A549 (cell line): ENCODE data around the gene PFAS. TPM values are rescaled to one million over a fixed set of nuclear protein-coding genes. Genes with fewer than 3 reads are reported as not detected.

Source experiments
- ATAC-seq, 2 experiments: fragments of 200-7000 bp in 1 of 2; fragments of >200 bp in 1 of 2; cut with Nextera tagmentation in 1 of 2; cut with Tn5 transposase in 1 of 2; 3 replicates each; pipeline versions ENCODE4 v1.8.0 to v1.9.1; 2018 to 2020; ENCODE audit warnings: mild to moderate bottlenecking in 1 of 2, moderate library complexity in 1 of 2
- CTCF ChIA-PET: fragments of 300-600 bp; sonication (Branson Sonifier 250); formaldehyde crosslinking; extraction: SDS; loops from one replicate; lab custom pipeline; 2021; ENCODE audit warnings: antibody characterized with exemption, inconsistent platforms; lab: Yijun Ruan, JAX
- POLR2A ChIA-PET: fragments of 350-600 bp; formaldehyde crosslinking; extraction: SDS; loops from one replicate; lab custom pipeline; 2021; ENCODE audit warnings: antibody characterized with exemption, inconsistent platforms; lab: Yijun Ruan, JAX
- DNase-seq, 2 experiments: peaks; one replicate each; pipeline versions ENCODE4 v3.0.0 to v3.0.0-alpha.2; 2011 to 2016; ENCODE audit warnings: low read depth in 1 of 2, low spot score in 1 of 2
- FAIRE-seq: peaks from 2 replicates; lab custom pipeline; 2011; peaks lifted over from hg19 to GRCh38; lab: Jason Lieb, UNC
- H3K27ac ChIP-seq, 2 experiments: fragments of >200 bp; sonication (Bioruptor Twin); formaldehyde crosslinking; 3 replicates each; pipeline ENCODE4 v1.5.1; 2016 to 2017
- H3K4me1 ChIP-seq: fragments of >200 bp; sonication (Bioruptor Twin); formaldehyde crosslinking; 3 replicates; pipeline ENCODE4 v1.6.1; 2016
- H3K4me2 ChIP-seq: fragments of >200 bp; sonication (Bioruptor Twin); formaldehyde crosslinking; 3 replicates; pipeline ENCODE4 v1.6.1; 2016
- H3K4me3 ChIP-seq: fragments of >200 bp; sonication (Bioruptor Twin); formaldehyde crosslinking; 3 replicates; pipeline ENCODE4 v1.5.1; 2016
- H3K9me3 ChIP-seq: fragments of >200 bp; sonication (Bioruptor Twin); formaldehyde crosslinking; 3 replicates; pipeline ENCODE4 v1.6.1; 2016
- CBX2 ChIP-seq: fragments of 200-600 bp; sonication (generic); IDR thresholded peaks from 2 replicates; pipeline ENCODE4 v1.6.1; 2016; ENCODE audit warnings: low read depth, mild to moderate bottlenecking, borderline replicate concordance
- CHD2 ChIP-seq: fragments of 150-350 bp; IDR thresholded peaks from 2 replicates; pipeline ENCODE4 v1.6.1; 2014; ENCODE audit warnings: low read length; ENCODE audit not compliant: partially characterized antibody
- CTCF ChIP-seq: fragments of >200 bp; sonication (Bioruptor Twin); formaldehyde crosslinking; IDR thresholded peaks from 3 replicates; pipeline ENCODE4 v1.5.1; 2016
- EHF ChIP-seq: fragments of 250-450 bp; sonication (Bioruptor Pico); IDR thresholded peaks from 2 replicates; pipeline ENCODE4 v1.5.0; 2020; ENCODE audit warnings: mild to moderate bottlenecking
- EHMT2 ChIP-seq: fragments of 200-600 bp; sonication (generic); IDR thresholded peaks from 2 replicates; pipeline ENCODE4 v1.6.1; 2016; ENCODE audit warnings: antibody characterized with exemption, low read depth, mild to moderate bottlenecking, moderate library complexity
- FOXS1 ChIP-seq: fragments of 250-450 bp; sonication (Bioruptor Pico); IDR thresholded peaks from 2 replicates; pipeline ENCODE4 v1.5.0; 2020; ENCODE audit warnings: mild to moderate bottlenecking, moderate library complexity
- GATA3 ChIP-seq: IDR thresholded peaks from 2 replicates; pipeline ENCODE4 v1.6.1; 2012; ENCODE audit warnings: borderline replicate concordance
- HDAC2 ChIP-seq: fragments of 200-600 bp; sonication (generic); IDR thresholded peaks from 2 replicates; pipeline ENCODE4 v1.6.1; 2016
- HEYL ChIP-seq: fragments of 250-450 bp; sonication (Bioruptor Pico); IDR thresholded peaks from 2 replicates; pipeline ENCODE4 v1.8.0; 2021; ENCODE audit warnings: mild to moderate bottlenecking, moderate library complexity
- JUNB ChIP-seq: fragments of >200 bp; sonication (Bioruptor Twin); formaldehyde crosslinking; IDR thresholded peaks from 2 replicates; pipeline ENCODE4 v1.6.1; 2016
- KDM1A ChIP-seq: fragments of 200-600 bp; sonication (generic); IDR thresholded peaks from 2 replicates; pipeline ENCODE4 v1.6.1; 2016; ENCODE audit warnings: low read depth, mild to moderate bottlenecking
- MAFK ChIP-seq: fragments of 450-650 bp; IDR thresholded peaks from 2 replicates; pipeline ENCODE4 v1.6.1; 2014; ENCODE audit not compliant: partially characterized antibody
- MAZ ChIP-seq: fragments of 150-350 bp; IDR thresholded peaks from 2 replicates; pipeline ENCODE4 v1.6.1; 2014; ENCODE audit warnings: antibody characterized with exemption, low read depth, low read length, borderline replicate concordance
- NFE2L2 ChIP-seq: fragments of 150-350 bp; conservative IDR thresholded peaks from 2 replicates; pipeline ENCODE4 v1.6.1; 2014; ENCODE audit warnings: low read length
- NPAS2 ChIP-seq: fragments of 250-450 bp; sonication (Bioruptor Pico); IDR thresholded peaks from 2 replicates; pipeline ENCODE4 v1.8.0; 2022; ENCODE audit warnings: mild to moderate bottlenecking, moderate library complexity, borderline replicate concordance
- PHF8 ChIP-seq: fragments of 200-600 bp; sonication (generic); IDR thresholded peaks from 2 replicates; pipeline ENCODE4 v1.6.1; 2016; ENCODE audit warnings: low read depth, mild to moderate bottlenecking, antibody characterized with exemption, moderate library complexity, borderline replicate concordance
- POLR2AphosphoS2 ChIP-seq: conservative IDR thresholded peaks from 2 replicates; pipeline ENCODE4 v1.6.1; 2012; ENCODE audit warnings: low read length, improper control_type of control experiment, inconsistent platforms
- RAD21 ChIP-seq, 2 experiments: fragments of >200 bp in 1 of 2; sonication (Bioruptor Twin) in 1 of 2; formaldehyde crosslinking in 1 of 2; IDR thresholded peaks in 1 of 2; conservative IDR thresholded peaks in 1 of 2; 2 replicates in 1 of 2; 3 replicates in 1 of 2; pipeline ENCODE4 v1.6.1; 2012 to 2018; ENCODE audit warnings: inconsistent platforms in 1 of 2
- RCOR1 ChIP-seq: fragments of 150-350 bp; IDR thresholded peaks from 2 replicates; pipeline ENCODE4 v1.6.1; 2014; ENCODE audit warnings: antibody characterized with exemption, low read length, low read depth
- RFX5 ChIP-seq: fragments of 450-650 bp; IDR thresholded peaks from 2 replicates; pipeline ENCODE4 v1.7.1; 2014; ENCODE audit warnings: antibody characterized with exemption, mild to moderate bottlenecking, moderate library complexity
- SMC3 ChIP-seq: fragments of >200 bp; sonication (Bioruptor Twin); formaldehyde crosslinking; IDR thresholded peaks from 3 replicates; pipeline ENCODE4 v1.6.1; 2018; ENCODE audit warnings: inconsistent platforms
- USF2 ChIP-seq: fragments of 450-650 bp; IDR thresholded peaks from 2 replicates; pipeline ENCODE4 v1.6.1; 2014; ENCODE audit warnings: antibody characterized with exemption
- ZC3H11A ChIP-seq: fragments of 450-650 bp; IDR thresholded peaks from 2 replicates; pipeline ENCODE4 v1.6.1; 2014; ENCODE audit warnings: antibody characterized with exemption, mild to moderate bottlenecking
- WGBS: methylation state at CpG from one replicate; pipeline ENCODE4 v1.1.6; 2017; ENCODE audit errors: missing lambda C conversion rate; 5-methylcytosine and 5-hydroxymethylcytosine counted together
- polyA plus RNA-seq, 4 experiments: library from polyadenylated mRNA; depleted of rRNA in 3 of 4; stranded (reverse); fragments of >200 nt; fragmentation: RNase III in 1 of 4; extraction: RNeasy Plus Mini Kit Qiagen cat#74134 plus additional on column Dnase treatment in 1 of 4; gene quantifications; 2 replicates in 3 of 4; 3 replicates in 1 of 4; pipeline ENCODE4 v1.2.3, GENCODE V29; 2011 to 2017
- TF ChIP-seq, protein P1 (sequence below): IDR thresholded peaks from 2 replicates; pipeline ENCODE4 v1.6.1; 2012
- TF ChIP-seq, protein P2 (sequence below): fragments of 250-450 bp; sonication (Bioruptor Pico); IDR thresholded peaks from 2 replicates; pipeline ENCODE4 v1.5.0; 2021; ENCODE audit warnings: mild to moderate bottlenecking, moderate library complexity, borderline replicate concordance
- TF ChIP-seq, protein P3 (sequence below): IDR thresholded peaks from 2 replicates; pipeline ENCODE4 v1.6.1; 2012

The PFAS gene
- polyA plus RNA-seq, 2 of the 4 experiments (the other 2 are of a cell fraction) = 51.9 to 58.2 TPM

GRCh38 chr17:8235676-8236075 is 13.4 kb upstream of the PFAS start:
- Histone ChIP-seq H3K4me2 (no peak overlapping the region), H3K4me1 (no peaks in the 10 kb centered on the region), H3K27ac (no peak overlapping the region), H3K4me3 (no peak overlapping the region), H3K9me3 (no peaks in the 10 kb centered on the region)
- CTCF ChIA-PET = interaction anchor here (0.6 to 1.6 kb wide), 9 partner anchors 9 to 162 kb away, joined by 3 to 7 read pairs (median 3); partner anchors contain the start of genes CTC1 and PFAS
- FAIRE-seq = no peak
- 98% methylated on average over 7 of the region's 7 CpGs for WGBS
- TF ChIP-seq ZC3H11A (no peak), SMC3 (no peak), MAFK (no peak), FOXS1 (CRISPR knock-in tag) (no peak), NPAS2 (no peak), JUNB (no peak), USF2 (no peak), RAD21 (conservative IDR thresholded peaks at IDR 0.05 in 1 of 2, IDR thresholded peaks at IDR 0.05 in 1 of 2) (no peak), KDM1A (no peak), CBX2 (no peak), HEYL (CRISPR knock-in tag) (no peak), PHF8 (no peak), RCOR1 (no peak), GATA3 (no peak)
- TF ChIP-seq, protein P1, sequence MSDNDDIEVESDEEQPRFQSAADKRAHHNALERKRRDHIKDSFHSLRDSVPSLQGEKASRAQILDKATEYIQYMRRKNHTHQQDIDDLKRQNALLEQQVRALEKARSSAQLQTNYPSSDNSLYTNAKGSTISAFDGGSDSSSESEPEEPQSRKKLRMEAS = no peak
- TF ChIP-seq, protein P2, sequence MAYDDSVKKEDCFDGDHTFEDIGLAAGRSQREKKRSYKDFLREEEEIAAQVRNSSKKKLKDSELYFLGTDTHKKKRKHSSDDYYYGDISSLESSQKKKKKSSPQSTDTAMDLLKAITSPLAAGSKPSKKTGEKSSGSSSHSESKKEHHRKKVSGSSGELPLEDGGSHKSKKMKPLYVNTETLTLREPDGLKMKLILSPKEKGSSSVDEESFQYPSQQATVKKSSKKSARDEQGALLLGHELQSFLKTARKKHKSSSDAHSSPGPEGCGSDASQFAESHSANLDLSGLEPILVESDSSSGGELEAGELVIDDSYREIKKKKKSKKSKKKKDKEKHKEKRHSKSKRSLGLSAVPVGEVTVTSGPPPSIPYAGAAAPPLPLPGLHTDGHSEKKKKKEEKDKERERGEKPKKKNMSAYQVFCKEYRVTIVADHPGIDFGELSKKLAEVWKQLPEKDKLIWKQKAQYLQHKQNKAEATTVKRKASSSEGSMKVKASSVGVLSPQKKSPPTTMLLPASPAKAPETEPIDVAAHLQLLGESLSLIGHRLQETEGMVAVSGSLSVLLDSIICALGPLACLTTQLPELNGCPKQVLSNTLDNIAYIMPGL (CRISPR knock-in tag) = no peak
- ATAC-seq = no peak
- POLR2A ChIA-PET = interaction anchor here (1.4 kb wide), 1 partner anchor 12 kb away, joined by 3 read pairs; no protein-coding TSS in a partner anchor
- DNase-seq = no peak

GRCh38 chr17:8237175-8237574 is 11.9 kb upstream of the PFAS start:
- no peak for FAIRE-seq
- Histone ChIP-seq H3K4me3 (no peak overlapping the region), H3K27ac (no peak overlapping the region), H3K4me2 (no peak overlapping the region), H3K9me3 (no peaks in the 10 kb centered on the region), H3K4me1 (no peaks in the 10 kb centered on the region)
- 75% methylated on average over 7 of the region's 7 CpGs for WGBS
- TF ChIP-seq NFE2L2 (no peak), CHD2 (no peak), MAZ (no peak), EHMT2 (no peak), EHF (CRISPR knock-in tag) (no peak), KDM1A (no peak), HDAC2 (no peak), RFX5 (no peak), FOXS1 (CRISPR knock-in tag) (no peak), CTCF (no peak), POLR2AphosphoS2 (no peak)
- TF ChIP-seq, protein P3, sequence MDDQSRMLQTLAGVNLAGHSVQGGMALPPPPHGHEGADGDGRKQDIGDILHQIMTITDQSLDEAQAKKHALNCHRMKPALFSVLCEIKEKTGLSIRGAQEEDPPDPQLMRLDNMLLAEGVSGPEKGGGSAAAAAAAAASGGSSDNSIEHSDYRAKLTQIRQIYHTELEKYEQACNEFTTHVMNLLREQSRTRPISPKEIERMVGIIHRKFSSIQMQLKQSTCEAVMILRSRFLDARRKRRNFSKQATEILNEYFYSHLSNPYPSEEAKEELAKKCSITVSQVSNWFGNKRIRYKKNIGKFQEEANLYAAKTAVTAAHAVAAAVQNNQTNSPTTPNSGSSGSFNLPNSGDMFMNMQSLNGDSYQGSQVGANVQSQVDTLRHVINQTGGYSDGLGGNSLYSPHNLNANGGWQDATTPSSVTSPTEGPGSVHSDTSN = no peak
- no peak for ATAC-seq
- ChIA-PET POLR2A (no interaction called here), CTCF (interaction anchor here (1.4 to 13.9 kb wide), 3 partner anchors 10 to 12 kb away, joined by 4 to 160 read pairs (median 9); partner anchors contain the start of genes CTC1 and PFAS)
- no peak for DNase-seq
